ENCODE measurements around the gene TNRC6B.

TNRC6B gene

DNA sequence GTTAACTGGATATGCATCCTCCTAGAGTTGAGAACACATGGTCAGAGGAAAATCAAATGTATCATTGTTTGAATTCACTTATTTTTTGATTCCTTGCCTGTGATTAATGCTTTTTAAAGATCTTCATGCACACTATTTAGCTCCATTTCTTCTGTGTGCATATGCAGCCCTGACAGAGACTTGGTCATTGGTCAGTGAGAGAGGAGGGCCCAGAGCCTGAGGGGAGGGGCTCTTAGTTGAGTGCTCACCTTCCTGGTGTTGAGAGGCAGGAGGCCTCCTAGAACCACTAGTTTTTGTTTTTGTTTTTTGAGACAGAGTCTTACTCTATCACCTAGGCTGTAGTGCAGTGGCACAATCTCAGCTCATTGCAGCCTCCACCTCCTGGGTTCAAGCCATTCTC is 48.9 kb downstream of the TNRC6B start:
- Histone ChIP-seq H3K4me1 (ENCODE audit: low read length) (no peaks in the 10 kb centered on the region), H3K4me3 (ENCODE audit: low read length) (no peak overlapping the region), H3K9ac (ENCODE audit: low read length) (no peak overlapping the region), H3K27me3 (ENCODE audit: low read depth, low read length) (no peaks in the 10 kb centered on the region), H3K36me3 (replicated peaks; ENCODE audit: low read depth, low read length) (peaks cover 15% of the 10 kb centered on the region), H3K27ac (ENCODE audit: low read length) (no peak overlapping the region), H2AFZ (ENCODE audit: low read depth, low read length) (no peak overlapping the region), H3K79me2 (ENCODE audit: low read length) (peaks cover 52% of the 10 kb centered on the region), H3K4me2 (ENCODE audit: low read length) (no peak overlapping the region), H4K20me1 (ENCODE audit: insufficient read depth, low read length) (peaks cover 67% of the 10 kb centered on the region), H3K9me3 (ENCODE audit: insufficient read depth, low read length) (no peaks in the 10 kb centered on the region)
- TF ChIP-seq EZH2phosphoT487 (IDR thresholded peaks at IDR 0.05; ENCODE audit: low read depth), result no peak
- TF ChIP-seq, protein P1, sequence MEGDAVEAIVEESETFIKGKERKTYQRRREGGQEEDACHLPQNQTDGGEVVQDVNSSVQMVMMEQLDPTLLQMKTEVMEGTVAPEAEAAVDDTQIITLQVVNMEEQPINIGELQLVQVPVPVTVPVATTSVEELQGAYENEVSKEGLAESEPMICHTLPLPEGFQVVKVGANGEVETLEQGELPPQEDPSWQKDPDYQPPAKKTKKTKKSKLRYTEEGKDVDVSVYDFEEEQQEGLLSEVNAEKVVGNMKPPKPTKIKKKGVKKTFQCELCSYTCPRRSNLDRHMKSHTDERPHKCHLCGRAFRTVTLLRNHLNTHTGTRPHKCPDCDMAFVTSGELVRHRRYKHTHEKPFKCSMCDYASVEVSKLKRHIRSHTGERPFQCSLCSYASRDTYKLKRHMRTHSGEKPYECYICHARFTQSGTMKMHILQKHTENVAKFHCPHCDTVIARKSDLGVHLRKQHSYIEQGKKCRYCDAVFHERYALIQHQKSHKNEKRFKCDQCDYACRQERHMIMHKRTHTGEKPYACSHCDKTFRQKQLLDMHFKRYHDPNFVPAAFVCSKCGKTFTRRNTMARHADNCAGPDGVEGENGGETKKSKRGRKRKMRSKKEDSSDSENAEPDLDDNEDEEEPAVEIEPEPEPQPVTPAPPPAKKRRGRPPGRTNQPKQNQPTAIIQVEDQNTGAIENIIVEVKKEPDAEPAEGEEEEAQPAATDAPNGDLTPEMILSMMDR (IDR thresholded peaks at IDR 0.05; ENCODE audit: low read depth, low read length), result no peak

DNA sequence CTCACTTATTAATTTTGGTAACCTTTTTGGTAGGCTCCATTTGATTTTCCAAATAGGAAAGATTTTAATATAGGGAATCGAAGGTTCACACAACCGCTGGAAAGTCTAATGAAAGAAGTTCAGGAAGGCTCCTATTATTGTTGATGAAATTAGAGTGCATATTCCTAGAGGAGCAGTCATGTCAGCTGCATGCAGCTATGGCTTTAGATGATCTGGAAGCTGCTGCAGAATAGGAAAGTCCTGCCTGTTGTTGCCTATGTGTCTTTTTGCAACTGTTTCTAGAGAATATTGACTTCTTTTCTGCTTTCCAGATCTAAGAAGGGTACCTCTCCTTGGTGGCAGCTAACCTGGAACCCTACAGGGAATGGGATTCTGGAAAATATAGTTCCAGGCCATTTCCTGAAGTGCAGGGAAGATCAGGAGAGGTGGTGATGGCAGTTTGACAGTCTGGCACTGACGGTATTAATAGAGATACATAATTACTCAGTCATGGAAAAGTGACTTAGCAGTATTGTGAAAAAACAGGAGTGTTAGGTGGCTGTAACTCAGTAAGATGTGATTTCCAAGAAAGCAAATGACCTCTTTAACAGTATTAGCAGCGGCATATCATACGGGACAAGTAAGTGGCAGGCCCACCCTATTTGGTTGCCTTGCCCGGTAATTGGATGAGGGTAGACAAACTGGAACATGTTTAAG is 54.0 kb downstream of the TNRC6B start:
- H3K9me3 ChIP-seq (ENCODE audit: insufficient read depth, low read length), result no peaks in the 10 kb centered on the region
- peaks cover 28% of the 10 kb centered on the region for H3K36me3 ChIP-seq (replicated peaks; ENCODE audit: low read depth, low read length)
- H2AFZ ChIP-seq (ENCODE audit: low read depth, low read length), result no peak overlapping the region
- no peak overlapping the region for H3K4me3 ChIP-seq (ENCODE audit: low read length)
- H3K9ac ChIP-seq (ENCODE audit: low read length), result no peak overlapping the region
- no peak overlapping the region for H3K27ac ChIP-seq (ENCODE audit: low read length)
- H3K4me2 ChIP-seq (ENCODE audit: low read length), result no peak overlapping the region
- peaks cover 26% of the 10 kb centered on the region for H3K79me2 ChIP-seq (ENCODE audit: low read length)
- TF ChIP-seq, protein P1 (IDR thresholded peaks at IDR 0.05; ENCODE audit: low read depth, low read length), result no peak
- no peak for TF ChIP-seq EZH2phosphoT487 (IDR thresholded peaks at IDR 0.05; ENCODE audit: low read depth)
- peaks cover 4% of the 10 kb centered on the region for H3K4me1 ChIP-seq (ENCODE audit: low read length)
- H4K20me1 ChIP-seq (ENCODE audit: insufficient read depth, low read length), result peaks cover 61% of the 10 kb centered on the region
- H3K27me3 ChIP-seq (ENCODE audit: low read depth, low read length), result no peaks in the 10 kb centered on the region

DNA sequence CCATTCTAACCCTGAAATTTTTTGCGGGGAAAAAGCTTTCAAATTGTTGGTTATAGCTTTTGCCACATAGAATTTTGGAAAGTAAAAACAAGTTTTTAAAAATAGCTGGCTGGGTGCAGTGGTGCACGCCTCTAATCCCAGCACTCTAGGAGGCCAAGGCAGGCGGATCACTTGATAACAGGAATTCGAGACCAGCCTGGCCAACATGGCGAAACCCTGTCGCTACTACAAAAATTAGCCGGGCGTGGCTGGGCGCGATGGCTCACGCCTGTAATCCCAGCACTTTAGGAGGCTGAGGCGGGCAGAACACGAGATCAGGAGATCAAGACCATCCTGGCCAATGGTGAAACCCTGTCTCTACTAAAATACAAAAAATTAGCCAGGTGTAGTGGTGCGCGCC is 54.9 kb downstream of the TNRC6B start:
- Histone ChIP-seq H3K36me3 (replicated peaks; ENCODE audit: low read depth, low read length) (peaks cover 28% of the 10 kb centered on the region), H3K4me2 (ENCODE audit: low read length) (no peak overlapping the region), H4K20me1 (ENCODE audit: insufficient read depth, low read length) (peaks cover 63% of the 10 kb centered on the region), H3K9ac (ENCODE audit: low read length) (no peak overlapping the region), H3K4me3 (ENCODE audit: low read length) (no peak overlapping the region), H3K79me2 (ENCODE audit: low read length) (peaks cover 28% of the 10 kb centered on the region), H3K9me3 (ENCODE audit: insufficient read depth, low read length) (no peaks in the 10 kb centered on the region), H3K4me1 (ENCODE audit: low read length) (peaks cover 12% of the 10 kb centered on the region), H3K27ac (ENCODE audit: low read length) (no peak overlapping the region), H3K27me3 (ENCODE audit: low read depth, low read length) (no peaks in the 10 kb centered on the region), H2AFZ (ENCODE audit: low read depth, low read length) (no peak overlapping the region)
- TF ChIP-seq, protein P1 (IDR thresholded peaks at IDR 0.05; ENCODE audit: low read depth, low read length), result no peak
- no peak for TF ChIP-seq EZH2phosphoT487 (IDR thresholded peaks at IDR 0.05; ENCODE audit: low read depth)

DNA sequence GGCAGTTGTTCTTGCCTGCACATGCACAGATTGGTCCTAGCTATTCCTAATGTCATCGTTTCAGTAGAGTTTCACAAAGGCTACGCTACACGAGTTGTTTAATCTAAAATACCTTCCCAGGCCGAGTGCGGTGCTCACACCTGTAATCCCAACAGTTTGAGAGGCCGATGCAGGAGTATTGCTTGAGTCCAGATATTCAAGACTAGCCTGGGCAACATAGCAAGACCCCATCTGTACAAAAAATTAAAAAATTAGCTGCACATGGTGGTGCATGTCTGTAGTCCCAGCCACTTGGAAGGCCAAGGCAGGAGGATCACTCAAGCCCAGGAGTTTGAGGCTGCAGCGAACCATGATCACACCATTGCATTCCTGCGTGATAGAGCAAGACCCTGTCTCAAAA is 56.2 kb downstream of the TNRC6B start:
- Histone ChIP-seq H3K4me1 (ENCODE audit: low read length) (peaks cover 25% of the 10 kb centered on the region), H3K4me3 (ENCODE audit: low read length) (no peak overlapping the region), H3K79me2 (ENCODE audit: low read length) (peaks cover 38% of the 10 kb centered on the region), H3K4me2 (ENCODE audit: low read length) (no peak overlapping the region), H3K9me3 (ENCODE audit: insufficient read depth, low read length) (no peaks in the 10 kb centered on the region), H3K9ac (ENCODE audit: low read length) (no peak overlapping the region), H4K20me1 (ENCODE audit: insufficient read depth, low read length) (peaks cover 69% of the 10 kb centered on the region), H3K36me3 (replicated peaks; ENCODE audit: low read depth, low read length) (peaks cover 25% of the 10 kb centered on the region), H3K27me3 (ENCODE audit: low read depth, low read length) (no peaks in the 10 kb centered on the region), H3K27ac (ENCODE audit: low read length) (no peak overlapping the region), H2AFZ (ENCODE audit: low read depth, low read length) (no peak overlapping the region)
- TF ChIP-seq, protein P1 (IDR thresholded peaks at IDR 0.05; ENCODE audit: low read depth, low read length), result no peak
